Measurements from ENCODE around the gene ACAA1.

ACAA1 gene

DNA sequence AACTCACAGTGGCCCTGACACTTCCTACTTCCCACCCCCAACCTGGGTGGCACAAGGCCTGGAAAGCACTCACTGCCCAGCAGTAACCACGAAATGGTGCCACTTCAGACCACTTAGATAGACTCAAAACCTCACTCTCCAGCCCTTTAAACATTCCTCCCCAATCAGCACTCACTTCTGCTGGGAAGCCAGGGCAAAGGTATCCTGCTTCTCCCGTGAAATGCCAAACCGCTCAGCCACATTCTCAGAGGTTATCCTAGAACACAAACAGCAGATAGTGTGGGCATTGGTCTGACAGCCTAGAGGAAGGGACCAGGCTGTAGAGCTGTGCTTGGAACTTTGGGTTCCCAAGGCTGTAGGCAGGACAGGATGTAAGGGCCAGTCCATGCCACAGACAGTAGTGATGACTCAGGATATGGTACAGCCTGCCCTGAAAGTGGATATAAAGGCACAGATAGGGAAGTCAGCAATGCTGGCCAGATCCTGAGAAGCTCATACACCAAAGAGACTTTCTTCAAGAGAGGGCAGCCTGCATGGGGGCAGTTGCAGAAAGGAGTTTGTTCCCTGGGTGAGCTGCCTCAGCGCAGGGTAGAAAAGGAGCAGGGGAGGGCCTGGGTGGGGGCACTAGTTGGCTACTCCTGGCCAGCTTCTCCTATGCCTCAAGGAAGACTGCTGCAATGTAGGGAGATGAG lies 9.2 kb downstream of the ACAA1 start:
- H3K4me3 ChIP-seq (ENCODE audit: low read length) = no peak overlapping the region
- no peak for DNase-seq (ENCODE audit: low read depth)
- no peak for TF ChIP-seq CTCF (conservative IDR thresholded peaks at IDR 0.05; ENCODE audit: low read length)

DNA sequence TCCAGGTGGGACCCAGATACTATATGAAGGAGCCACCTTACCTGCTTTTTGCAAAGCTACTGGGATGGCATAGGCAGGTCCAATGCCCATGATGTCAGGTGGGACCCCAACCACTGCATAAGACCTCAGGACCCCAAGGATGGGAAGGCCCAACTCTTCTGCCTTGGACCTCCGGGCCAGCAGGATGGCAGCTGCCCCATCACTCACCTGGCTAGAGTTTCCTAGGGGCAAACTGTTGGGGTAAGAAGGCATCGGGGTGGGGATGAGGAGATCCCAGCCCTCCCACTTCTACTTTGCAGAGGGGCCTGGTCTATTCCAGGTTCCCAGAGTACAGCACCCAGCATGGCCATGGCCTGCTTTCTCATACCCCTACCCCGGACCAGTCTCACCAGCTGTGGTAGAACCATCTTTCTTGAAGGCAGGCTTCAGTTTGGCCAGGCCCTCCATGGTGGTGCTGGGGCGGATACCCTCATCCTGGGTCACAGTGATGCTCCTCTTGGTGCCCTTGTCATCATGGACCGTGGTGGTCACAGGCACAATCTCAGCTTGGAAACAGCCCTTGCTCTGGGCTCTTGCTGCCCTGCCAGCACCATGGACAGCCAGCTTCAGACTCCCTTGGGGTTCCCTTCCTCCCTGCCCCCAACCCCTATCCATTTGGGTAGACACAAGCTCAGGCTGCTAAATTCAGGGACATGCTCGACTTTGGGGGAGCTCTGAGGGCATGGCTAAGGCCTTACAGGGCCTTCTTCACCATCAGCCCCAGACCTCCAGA lies 10.6 kb downstream of the ACAA1 start:
- TF ChIP-seq CTCF (conservative IDR thresholded peaks at IDR 0.05; ENCODE audit: low read length) = no peak
- no peak overlapping the region for H3K4me3 ChIP-seq (ENCODE audit: low read length)
- DNase-seq (ENCODE audit: low read depth) = no peak

- no peak for DNase-seq (ENCODE audit: low read depth)
- TF ChIP-seq CTCF (conservative IDR thresholded peaks at IDR 0.05; ENCODE audit: low read length) = no peak
- H3K4me3 ChIP-seq (ENCODE audit: low read length) = no peak overlapping the region
Observed at GRCh38 chr3:38125305-38126120, 11.4 kb downstream of the ACAA1 start.

GRCh38 chr3:38124324-38125122 lies 12.4 kb downstream of the ACAA1 start:
- H3K4me3 ChIP-seq (ENCODE audit: low read length) = no peak overlapping the region
- no peak for DNase-seq (ENCODE audit: low read depth)
- no peak for TF ChIP-seq CTCF (conservative IDR thresholded peaks at IDR 0.05; ENCODE audit: low read length)

- no peak for TF ChIP-seq CTCF (conservative IDR thresholded peaks at IDR 0.05; ENCODE audit: low read length)
- H3K4me3 ChIP-seq (ENCODE audit: low read length) = no peak overlapping the region
- DNase-seq (ENCODE audit: low read depth) = no peak
Observed at GRCh38 chr3:38122712-38123290, 14.1 kb downstream of the ACAA1 start.

- no peak for TF ChIP-seq CTCF (conservative IDR thresholded peaks at IDR 0.05; ENCODE audit: low read length)
- no peak for DNase-seq (ENCODE audit: low read depth)
- no peak overlapping the region for H3K4me3 ChIP-seq (ENCODE audit: low read length)
Observed at GRCh38 chr3:38121832-38122461, 15.0 kb downstream of the ACAA1 start.

Data from AG10803 (cell line).